ENCODE data around the gene COL25A1. TPM values are rescaled to one million over a fixed set of nuclear protein-coding genes. Genes with fewer than 3 reads are reported as not detected.
A peak's percentile ranks its signal among the peaks of the same experiment; 100 is the strongest.
"Not testable (repeated sequence)": the region's sequence is repeated elsewhere in the genome, so short reads cannot be mapped to it uniquely, and the experiment has no call there.

The COL25A1 gene
- total RNA-seq, 1 experiment from 2014 or later: 8.8 TPM

- Histone ChIP-seq H3K27me3 (replicated peaks; ENCODE audit: insufficient read depth, low read depth, low read length, poor library complexity) (no peaks in the 10 kb centered on the region), H3K27ac (ENCODE audit: low read depth, low read length, poor library complexity, severe bottlenecking) (no peak overlapping the region), H3K36me3 (ENCODE audit: insufficient read depth, low read length, poor library complexity, severe bottlenecking) (no peaks in the 10 kb centered on the region), H3K4me3 (ENCODE audit: low read depth, low read length, poor library complexity, severe bottlenecking) (no peak overlapping the region), H3K9me3 (ENCODE audit: low read depth, low read length, poor library complexity, severe bottlenecking) (no peaks in the 10 kb centered on the region), H3K4me1 (ENCODE audit: insufficient read depth, low read length, poor library complexity, severe bottlenecking) (no peaks in the 10 kb centered on the region)
- POLR2A ChIA-PET (ENCODE audit: low non-redundant PET): no interaction called here
- intact Hi-C loops (cut with micrococcal nuclease; ENCODE audit: unreplicated experiment): no loop called here
- TF ChIP-seq, protein P1, sequence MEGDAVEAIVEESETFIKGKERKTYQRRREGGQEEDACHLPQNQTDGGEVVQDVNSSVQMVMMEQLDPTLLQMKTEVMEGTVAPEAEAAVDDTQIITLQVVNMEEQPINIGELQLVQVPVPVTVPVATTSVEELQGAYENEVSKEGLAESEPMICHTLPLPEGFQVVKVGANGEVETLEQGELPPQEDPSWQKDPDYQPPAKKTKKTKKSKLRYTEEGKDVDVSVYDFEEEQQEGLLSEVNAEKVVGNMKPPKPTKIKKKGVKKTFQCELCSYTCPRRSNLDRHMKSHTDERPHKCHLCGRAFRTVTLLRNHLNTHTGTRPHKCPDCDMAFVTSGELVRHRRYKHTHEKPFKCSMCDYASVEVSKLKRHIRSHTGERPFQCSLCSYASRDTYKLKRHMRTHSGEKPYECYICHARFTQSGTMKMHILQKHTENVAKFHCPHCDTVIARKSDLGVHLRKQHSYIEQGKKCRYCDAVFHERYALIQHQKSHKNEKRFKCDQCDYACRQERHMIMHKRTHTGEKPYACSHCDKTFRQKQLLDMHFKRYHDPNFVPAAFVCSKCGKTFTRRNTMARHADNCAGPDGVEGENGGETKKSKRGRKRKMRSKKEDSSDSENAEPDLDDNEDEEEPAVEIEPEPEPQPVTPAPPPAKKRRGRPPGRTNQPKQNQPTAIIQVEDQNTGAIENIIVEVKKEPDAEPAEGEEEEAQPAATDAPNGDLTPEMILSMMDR (conservative IDR thresholded peaks at IDR 0.05; ENCODE audit: low read depth, low read length): no peak
- no peak for TF ChIP-seq EZH2 (IDR thresholded peaks at IDR 0.05; ENCODE audit: borderline replicate concordance, low read depth, low read length, poor library complexity, severe bottlenecking)
- DNase-seq (ENCODE audit: low spot score): no peak
- BruUV-seq (replicated peaks): no TSS peak
- CTCF ChIA-PET: interaction anchor here (1.1 kb wide), 1 partner anchor 310 kb away, joined by 4 read pairs; no protein-coding TSS in a partner anchor
Measured at GRCh38 chr4:108988464-108989195, 313.8 kb downstream of the COL25A1 start.

- H3K27ac ChIP-seq (ENCODE audit: low read depth, low read length, poor library complexity, severe bottlenecking); H3K4me3 ChIP-seq (ENCODE audit: low read depth, low read length, poor library complexity, severe bottlenecking); H3K9me3 ChIP-seq (ENCODE audit: low read depth, low read length, poor library complexity, severe bottlenecking); POLR2A ChIA-PET (ENCODE audit: low non-redundant PET); H3K27me3 ChIP-seq (replicated peaks; ENCODE audit: insufficient read depth, low read depth, low read length, poor library complexity); BruUV-seq (replicated peaks); intact Hi-C loops (cut with micrococcal nuclease; ENCODE audit: unreplicated experiment); H3K36me3 ChIP-seq (ENCODE audit: insufficient read depth, low read length, poor library complexity, severe bottlenecking); DNase-seq (ENCODE audit: low spot score); CTCF ChIA-PET: not testable (repeated sequence)
- H3K4me1 ChIP-seq (ENCODE audit: insufficient read depth, low read length, poor library complexity, severe bottlenecking): peaks cover 12% of the 10 kb centered on the region
Measured at GRCh38 chr4:108984495-108984894, 318.0 kb downstream of the COL25A1 start.

DNA sequence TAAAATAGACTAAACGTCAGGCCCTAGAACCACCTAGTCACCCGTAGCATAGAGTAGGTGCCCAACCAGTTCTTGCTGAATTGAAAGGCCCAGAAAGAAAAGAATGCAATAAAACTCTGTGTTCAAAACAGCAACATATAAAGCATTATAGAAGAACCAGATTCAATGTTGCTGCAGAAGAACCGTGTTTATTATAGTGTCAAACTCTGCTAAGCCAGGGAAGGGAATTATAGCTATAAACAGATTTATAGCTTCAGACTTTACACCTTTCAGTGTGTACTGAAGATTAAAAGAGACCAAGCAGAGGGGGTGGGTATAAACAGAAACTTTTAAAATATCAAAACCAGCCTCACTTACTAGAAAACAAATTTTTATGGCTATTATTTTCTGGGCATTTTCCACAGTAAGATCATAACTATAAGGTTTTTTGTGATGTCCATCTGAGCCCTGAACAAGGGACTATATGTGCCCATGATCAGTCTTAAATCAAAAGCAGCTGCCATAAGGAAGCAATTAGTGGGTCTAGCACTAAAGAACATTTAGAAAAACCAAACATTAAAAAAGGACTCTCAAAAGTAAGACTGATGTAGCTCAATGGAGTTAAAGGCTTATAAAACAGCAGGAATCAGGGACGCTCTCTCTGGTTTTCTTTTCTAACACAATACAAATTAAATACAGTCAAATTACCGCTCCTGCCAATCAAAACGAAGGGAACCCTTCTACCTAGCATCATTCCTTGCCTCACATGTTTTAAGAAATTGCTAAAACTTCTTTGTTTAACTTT is 319.9 kb downstream of the COL25A1 start:
- no peaks in the 10 kb centered on the region for H3K36me3 ChIP-seq (ENCODE audit: insufficient read depth, low read length, poor library complexity, severe bottlenecking)
- H3K27ac ChIP-seq (ENCODE audit: low read depth, low read length, poor library complexity, severe bottlenecking): no peak overlapping the region
- no peaks in the 10 kb centered on the region for H3K9me3 ChIP-seq (ENCODE audit: low read depth, low read length, poor library complexity, severe bottlenecking)
- DNase-seq (ENCODE audit: low spot score): peak; percentile 87
- no peak for TF ChIP-seq EZH2 (IDR thresholded peaks at IDR 0.05; ENCODE audit: borderline replicate concordance, low read depth, low read length, poor library complexity, severe bottlenecking)
- TF ChIP-seq, protein P1 (conservative IDR thresholded peaks at IDR 0.05; ENCODE audit: low read depth, low read length): no peak
- no peaks in the 10 kb centered on the region for H3K27me3 ChIP-seq (replicated peaks; ENCODE audit: insufficient read depth, low read depth, low read length, poor library complexity)
- POLR2A ChIA-PET (ENCODE audit: low non-redundant PET): interaction anchor here (0.7 kb wide), 1 partner anchor 366 kb away, joined by 3 read pairs; no protein-coding TSS in a partner anchor
- intact Hi-C loops (cut with micrococcal nuclease; ENCODE audit: unreplicated experiment): no loop called here
- H3K4me3 ChIP-seq (ENCODE audit: low read depth, low read length, poor library complexity, severe bottlenecking): no peak overlapping the region
- BruUV-seq (replicated peaks): no TSS peak
- CTCF ChIA-PET: interaction anchor here (0.6 kb wide), 1 partner anchor 96 kb away, joined by 3 read pairs; no protein-coding TSS in a partner anchor
- peaks cover 12% of the 10 kb centered on the region for H3K4me1 ChIP-seq (ENCODE audit: insufficient read depth, low read length, poor library complexity, severe bottlenecking)
